HepG2 (cell line): ENCODE results near the gene RHBDD3. TPM values are rescaled to one million over a fixed set of nuclear protein-coding genes. Genes with fewer than 3 reads are reported as not detected.

Source experiments
- AGO2 ChIP-seq: fragments of 200-400 bp; formaldehyde crosslinking; optimal IDR thresholded peaks from 2 replicates; pipeline ENCODE3; 2017; ENCODE audit warnings: mild to moderate bottlenecking, low read depth, low read length, moderate library complexity
- ATF3 ChIP-seq: sonication (generic); formaldehyde crosslinking; IDR thresholded peaks from 2 replicates; pipeline ENCODE4 v1.4.0; 2020; ENCODE audit warnings: missing genetic modification reagents
- DRAP1 ChIP-seq: IDR thresholded peaks from 2 replicates; pipeline ENCODE4 v1.6.1; 2016; ENCODE audit warnings: missing genetic modification reagents, missing compliant biosample characterization
- GPBP1L1 ChIP-seq: sonication (generic); formaldehyde crosslinking; IDR thresholded peaks from 2 replicates; pipeline ENCODE4 v1.5.0; 2020; ENCODE audit warnings: mild to moderate bottlenecking, missing genetic modification reagents
- MEIS1 ChIP-seq: sonication (generic); formaldehyde crosslinking; IDR thresholded peaks from 2 replicates; pipeline ENCODE4 v1.9.0; 2021; ENCODE audit warnings: mild to moderate bottlenecking, missing genetic modification reagents, moderate library complexity, borderline replicate concordance
- SAP130 ChIP-seq: IDR thresholded peaks from 2 replicates; pipeline ENCODE4 v1.6.1; 2016; ENCODE audit warnings: low read depth
- SATB2 ChIP-seq: sonication (generic); formaldehyde crosslinking; IDR thresholded peaks from 2 replicates; pipeline ENCODE4 v1.5.0; 2020; ENCODE audit warnings: missing genetic modification reagents
- ZBTB25 ChIP-seq: IDR thresholded peaks from 2 replicates; pipeline ENCODE4 v1.6.1; 2018; ENCODE audit warnings: missing genetic modification reagents
- ZBTB40 ChIP-seq, 2 experiments: fragments of 450-650 bp in 1 of 2; sonication (generic) in 1 of 2; formaldehyde crosslinking in 1 of 2; IDR thresholded peaks; 2 replicates each; pipeline versions ENCODE4 v1.6.1 to v1.8.0; 2016 to 2022; ENCODE audit warnings: antibody characterized with exemption in 1 of 2, mild to moderate bottlenecking in 1 of 2, missing genetic modification reagents in 1 of 2
- ZMYM2 ChIP-seq: sonication (generic); formaldehyde crosslinking; IDR thresholded peaks from 2 replicates; pipeline ENCODE4 v1.8.0; 2022; ENCODE audit warnings: mild to moderate bottlenecking, missing genetic modification reagents
- ZNF496 ChIP-seq: sonication (generic); formaldehyde crosslinking; IDR thresholded peaks from 2 replicates; pipeline ENCODE4 v1.8.1; 2023; ENCODE audit warnings: mild to moderate bottlenecking, moderate library complexity, missing genetic modification reagents; ENCODE audit not compliant: insufficient replicate concordance
- ZNF639 ChIP-seq: conservative IDR thresholded peaks from 2 replicates; pipeline ENCODE4 v1.6.1; 2018; ENCODE audit warnings: missing genetic modification reagents
- ZNF777 ChIP-seq: sonication (generic); formaldehyde crosslinking; IDR thresholded peaks from 2 replicates; pipeline ENCODE4 v1.4.0; 2020; ENCODE audit warnings: missing genetic modification reagents
- polyA plus RNA-seq, 8 experiments: library from polyadenylated mRNA; depleted of rRNA in 3 of 8; stranded (reverse) in 7 of 8; unstranded in 1 of 8; fragments of >200 nt; fragmentation: Illumina TruSeq in 4 of 8; extraction: Trizol in 4 of 8; gene quantifications; 2 replicates each; pipeline versions ENCODE4 v1.2.1 to v1.2.3, GENCODE V29; 2011 to 2016; ENCODE audit warnings: low read depth in 4 of 8, missing spikeins in 1 of 8, mixed read lengths in 1 of 8; ENCODE audit not compliant: insufficient read depth in 1 of 8
- total RNA-seq, 5 experiments: library from RNA; depleted of rRNA; stranded (reverse); fragments of >200 nt; fragmentation: Illumina TruSeq; extraction: Trizol; gene quantifications; 2 replicates each; pipeline ENCODE4 v1.2.3, GENCODE V29; 2016; ENCODE audit warnings: low read depth in 1 of 5

The RHBDD3 gene
- total and polyA plus RNA-seq, 2 of the 13 experiments (the other 11 are each of a cell fraction or from before 2014, with no cell fraction given), result 12.1 to 26.7 TPM

GRCh38 chr22:29268511-29269229 is 889 bp upstream of the RHBDD3 start (continued):
- TF ChIP-seq ZBTB40 (IDR thresholded peaks at IDR 0.05) (no peak), ZBTB40 (CRISPR knock-in tag; IDR thresholded peaks at IDR 0.05) (peak; percentile 53; the same call in 1 of the 2 replicates), DRAP1 (CRISPR knock-in tag) (no peak), ATF3 (CRISPR knock-in tag) (no peak), AGO2 (peak; percentile 91), MEIS1 (no peak), ZBTB25 (CRISPR knock-in tag) (no peak), SATB2 (CRISPR knock-in tag) (no peak), ZNF639 (no peak), ZNF496 (CRISPR knock-in tag) (no peak), ZMYM2 (no peak), SAP130 (CRISPR knock-in tag) (peak; percentile 8; the same call in 1 of the 2 replicates), GPBP1L1 (CRISPR knock-in tag) (no peak), ZNF777 (CRISPR knock-in tag) (peak; percentile 20; the same call in 1 of the 2 replicates)
